Fibroblast of lung (primary cell): ENCODE results near the gene RFPL2.

Source experiments
- EZH2 ChIP-seq: IDR thresholded peaks from 2 replicates; pipeline ENCODE4 v1.5.1; 2012; ENCODE audit warnings: low read length, control low read depth, mild to moderate bottlenecking; ENCODE audit errors: missing control alignments
- TF ChIP-seq, protein P1 (sequence below), 2 donors: IDR thresholded peaks in 1 of 2; conservative IDR thresholded peaks in 1 of 2; 1 replicate in 1 of 2; 2 replicates in 1 of 2; pipeline ENCODE4 v1.5.1; 2011 to 2012; ENCODE audit warnings: low read length in 2 of 2, control low read depth in 1 of 2, inconsistent platforms in 1 of 2, low read depth in 1 of 2, mild to moderate bottlenecking in 1 of 2

GRCh38 chr22:32219026-32219425 is 14.2 kb upstream of the RFPL2 start:
- TF ChIP-seq, protein P1, sequence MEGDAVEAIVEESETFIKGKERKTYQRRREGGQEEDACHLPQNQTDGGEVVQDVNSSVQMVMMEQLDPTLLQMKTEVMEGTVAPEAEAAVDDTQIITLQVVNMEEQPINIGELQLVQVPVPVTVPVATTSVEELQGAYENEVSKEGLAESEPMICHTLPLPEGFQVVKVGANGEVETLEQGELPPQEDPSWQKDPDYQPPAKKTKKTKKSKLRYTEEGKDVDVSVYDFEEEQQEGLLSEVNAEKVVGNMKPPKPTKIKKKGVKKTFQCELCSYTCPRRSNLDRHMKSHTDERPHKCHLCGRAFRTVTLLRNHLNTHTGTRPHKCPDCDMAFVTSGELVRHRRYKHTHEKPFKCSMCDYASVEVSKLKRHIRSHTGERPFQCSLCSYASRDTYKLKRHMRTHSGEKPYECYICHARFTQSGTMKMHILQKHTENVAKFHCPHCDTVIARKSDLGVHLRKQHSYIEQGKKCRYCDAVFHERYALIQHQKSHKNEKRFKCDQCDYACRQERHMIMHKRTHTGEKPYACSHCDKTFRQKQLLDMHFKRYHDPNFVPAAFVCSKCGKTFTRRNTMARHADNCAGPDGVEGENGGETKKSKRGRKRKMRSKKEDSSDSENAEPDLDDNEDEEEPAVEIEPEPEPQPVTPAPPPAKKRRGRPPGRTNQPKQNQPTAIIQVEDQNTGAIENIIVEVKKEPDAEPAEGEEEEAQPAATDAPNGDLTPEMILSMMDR (conservative IDR thresholded peaks at IDR 0.05 in 1 of 2, IDR thresholded peaks at IDR 0.05 in 1 of 2; ENCODE audit: low read depth in 1 of 2, low read length in 2 of 2) = no peak
- TF ChIP-seq EZH2 = no peak
